Nephron (organoid): Measurements from ENCODE around the gene SLC6A20.
A peak's percentile ranks its signal among the peaks of the same experiment; 100 is the strongest.

ENCODE experiments used
- H3K27ac Mint-ChIP-seq, 3 experiments: 2 replicates each; pipeline ENCODE4 v1.8.0; 2020; ENCODE audit warnings: mixed read lengths in 3 of 3, mild to moderate bottlenecking in 2 of 3, moderate library complexity in 1 of 3
- H3K27me3 Mint-ChIP-seq: 2 replicates; pipeline ENCODE4 v1.8.0; 2021; ENCODE audit warnings: low read depth, mild to moderate bottlenecking, moderate library complexity, mixed read lengths
- H3K36me3 Mint-ChIP-seq: 2 replicates; pipeline ENCODE4 v1.8.0; 2020; ENCODE audit warnings: low read depth, mixed read lengths
- H3K4me1 Mint-ChIP-seq: 2 replicates; pipeline ENCODE4 v1.8.0; 2020; ENCODE audit warnings: mixed read lengths
- H3K4me3 Mint-ChIP-seq, 3 experiments: 2 replicates each; pipeline ENCODE4 v1.8.0; 2020; ENCODE audit warnings: mild to moderate bottlenecking in 3 of 3, mixed read lengths in 3 of 3, moderate library complexity in 2 of 3
- H3K9me3 Mint-ChIP-seq: 2 replicates; pipeline ENCODE4 v1.8.0; 2020; ENCODE audit warnings: mixed read lengths
- CTCF ChIP-seq, 3 experiments: fragments of 200-600 bp; sonication (generic); IDR thresholded peaks; one replicate each; pipeline ENCODE4 v1.5.0; 2021; ENCODE audit warnings: antibody characterized with exemption in 3 of 3; ENCODE audit not compliant: unreplicated experiment in 3 of 3

SLC6A20 gene

GRCh38 chr3:45838466-45838865 is 42.1 kb upstream of the SLC6A20 start:
- Mint-ChIP-seq H3K27me3 (no peaks in the 10 kb centered on the region), H3K4me1 (peaks cover 9% of the 10 kb centered on the region), H3K9me3 (no peaks in the 10 kb centered on the region), H3K36me3 (peaks cover 17% of the 10 kb centered on the region), H3K4me3 (peak overlapping the region; percentile 5 to 69 (median 49)), H3K27ac (no peak overlapping the region)
- TF ChIP-seq CTCF (IDR thresholded peaks at IDR 0.05; ENCODE audit: unreplicated experiment in 3 of 3), result no peak

GRCh38 chr3:45832699-45833098 is 36.4 kb upstream of the SLC6A20 start:
- peak in 1 of 3 experiments; percentile 20 for TF ChIP-seq CTCF (IDR thresholded peaks at IDR 0.05; ENCODE audit: unreplicated experiment in 3 of 3)
- no peak overlapping the region for H3K27ac Mint-ChIP-seq

GRCh38 chr3:45830121-45830520 is 33.8 kb upstream of the SLC6A20 start:
- no peaks in the 10 kb centered on the region for H3K27me3 Mint-ChIP-seq

More at GRCh38 chr3:45832699-45833098, 36.4 kb upstream of the SLC6A20 start:
- Mint-ChIP-seq H3K4me1 (no peaks in the 10 kb centered on the region), H3K4me3 (no peak overlapping the region), H3K36me3 (peaks cover 51% of the 10 kb centered on the region), H3K27me3 (no peaks in the 10 kb centered on the region), H3K9me3 (no peaks in the 10 kb centered on the region)

GRCh38 chr3:45826908-45827307 is 30.6 kb upstream of the SLC6A20 start:
- no peak overlapping the region for H3K4me3 Mint-ChIP-seq
- H3K27ac Mint-ChIP-seq, result no peak overlapping the region
- H3K36me3 Mint-ChIP-seq, result peaks cover 62% of the 10 kb centered on the region
- TF ChIP-seq CTCF (IDR thresholded peaks at IDR 0.05; ENCODE audit: unreplicated experiment in 3 of 3), result no peak
- H3K4me1 Mint-ChIP-seq, result no peaks in the 10 kb centered on the region
- no peaks in the 10 kb centered on the region for H3K27me3 Mint-ChIP-seq
- H3K9me3 Mint-ChIP-seq, result no peaks in the 10 kb centered on the region

More at GRCh38 chr3:45830121-45830520, 33.8 kb upstream of the SLC6A20 start:
- no peak for TF ChIP-seq CTCF (IDR thresholded peaks at IDR 0.05; ENCODE audit: unreplicated experiment in 3 of 3)
- no peaks in the 10 kb centered on the region for H3K4me1 Mint-ChIP-seq
- H3K27ac Mint-ChIP-seq, result no peak overlapping the region
- H3K36me3 Mint-ChIP-seq, result peaks cover 55% of the 10 kb centered on the region
- H3K4me3 Mint-ChIP-seq, result no peak overlapping the region
- no peaks in the 10 kb centered on the region for H3K9me3 Mint-ChIP-seq

GRCh38 chr3:45826321-45826720 is 30.0 kb upstream of the SLC6A20 start:
- H3K9me3 Mint-ChIP-seq, result no peaks in the 10 kb centered on the region
- no peak overlapping the region for H3K4me3 Mint-ChIP-seq
- H3K27me3 Mint-ChIP-seq, result no peaks in the 10 kb centered on the region
- H3K4me1 Mint-ChIP-seq, result no peaks in the 10 kb centered on the region
- H3K36me3 Mint-ChIP-seq, result peaks cover 61% of the 10 kb centered on the region
- TF ChIP-seq CTCF (IDR thresholded peaks at IDR 0.05; ENCODE audit: unreplicated experiment in 3 of 3), result no peak
- H3K27ac Mint-ChIP-seq, result no peak overlapping the region

- Mint-ChIP-seq H3K27me3 (no peaks in the 10 kb centered on the region), H3K9me3 (peaks cover 7% of the 10 kb centered on the region), H3K36me3 (peaks cover 56% of the 10 kb centered on the region), H3K27ac (no peak overlapping the region), H3K4me1 (no peaks in the 10 kb centered on the region), H3K4me3 (no peak overlapping the region)
- TF ChIP-seq CTCF (IDR thresholded peaks at IDR 0.05; ENCODE audit: unreplicated experiment in 3 of 3), result no peak
Measured at GRCh38 chr3:45821127-45821526, 24.8 kb upstream of the SLC6A20 start.
